PC-9 (cell line): ENCODE results near the gene CRAMP1. TPM values are rescaled to one million over a fixed set of nuclear protein-coding genes. Genes with fewer than 3 reads are reported as not detected.

Experiments used
- BruUV-seq: library from RNA; stranded (reverse); fragments of 400-500 nt; replicated peaks from 2 replicates; lab custom pipeline; 2021; lab: Mats Ljungman, UMichigan
- CTCF ChIA-PET: fragments of 300-600 bp; sonication (Branson Sonifier 250); formaldehyde crosslinking; loops from one replicate; lab custom pipeline; 2022; ENCODE audit warnings: antibody characterized with exemption; lab: Charles Lee
- POLR2A ChIA-PET: fragments of 300-600 bp; sonication (Branson Sonifier 250); formaldehyde crosslinking; loops from one replicate; lab custom pipeline; 2022; ENCODE audit warnings: antibody characterized with exemption; ENCODE audit not compliant: unreplicated experiment; lab: Charles Lee
- DNase-seq, 2 experiments: peaks; one replicate each; pipeline versions ENCODE4 v3.0.0 to v3.0.0-alpha.2; 2015 to 2022; ENCODE audit warnings: mixed read lengths in 1 of 2
- H2AFZ ChIP-seq: fragments of 200-600 bp; sonication (generic); 2 replicates; pipeline ENCODE4 v1.8.1; 2017; ENCODE audit warnings: antibody characterized with exemption
- H3F3A ChIP-seq: fragments of 200-600 bp; sonication (generic); 2 replicates; pipeline ENCODE4 v1.8.1; 2017; ENCODE audit warnings: antibody characterized with exemption, mild to moderate bottlenecking, low read depth; ENCODE audit not compliant: insufficient read depth
- H3K27ac ChIP-seq: fragments of 200-600 bp; sonication (generic); 2 replicates; pipeline ENCODE4 v1.6.1; 2016; ENCODE audit warnings: mixed run types
- H3K27me3 ChIP-seq: fragments of 200-600 bp; sonication (generic); 2 replicates; pipeline ENCODE4 v1.6.1; 2016; ENCODE audit warnings: low read depth, mixed run types; ENCODE audit not compliant: insufficient read depth
- H3K36me3 ChIP-seq: fragments of 200-600 bp; sonication (generic); 2 replicates; pipeline ENCODE4 v1.6.1; 2016; ENCODE audit warnings: low read depth, mixed run types
- H3K4me1 ChIP-seq: fragments of 200-600 bp; sonication (generic); replicated peaks from 2 replicates; pipeline ENCODE4 v1.6.1; 2016; ENCODE audit warnings: mixed run types; ENCODE audit not compliant: insufficient read depth
- H3K4me2 ChIP-seq: fragments of 200-600 bp; sonication (generic); 2 replicates; pipeline ENCODE4 v1.6.1; 2017; ENCODE audit warnings: mixed run types
- H3K4me3 ChIP-seq: fragments of 200-600 bp; sonication (generic); 2 replicates; pipeline ENCODE4 v1.6.1; 2016; ENCODE audit warnings: mixed run types
- H3K79me2 ChIP-seq: fragments of 200-600 bp; sonication (generic); 2 replicates; pipeline ENCODE4 v1.6.1; 2017; ENCODE audit warnings: low read depth, mixed run types
- H3K9me2 ChIP-seq: fragments of 200-600 bp; sonication (generic); 2 replicates; pipeline ENCODE4 v1.8.1; 2017; ENCODE audit warnings: mild to moderate bottlenecking; ENCODE audit not compliant: insufficient read depth
- H3K9me3 ChIP-seq: fragments of 200-600 bp; sonication (generic); 2 replicates; pipeline ENCODE4 v1.8.1; 2016; ENCODE audit warnings: low read depth; ENCODE audit not compliant: insufficient read depth
- H4K20me1 ChIP-seq: fragments of 200-600 bp; sonication (generic); 2 replicates; pipeline ENCODE4 v1.8.1; 2017; ENCODE audit not compliant: insufficient read depth
- EZH2 ChIP-seq: fragments of 200-600 bp; sonication (generic); IDR thresholded peaks from 2 replicates; pipeline ENCODE4 v1.8.0; 2017; ENCODE audit warnings: antibody characterized with exemption, low read depth
- intact Hi-C: fragments of 100-400 bp; cut with micrococcal nuclease; formaldehyde crosslinking; loops from one replicate; pipeline ENCODE4 v1.10.0; 2022; ENCODE audit not compliant: unreplicated experiment
- total RNA-seq: library from RNA; stranded (reverse); gene quantifications from 2 replicates; pipeline ENCODE4 v1.2.3, GENCODE V29; 2021
- TF ChIP-seq, protein P1 (sequence below): fragments of 200-600 bp; sonication (generic); conservative IDR thresholded peaks from 2 replicates; pipeline ENCODE4 v1.6.1; 2017; ENCODE audit warnings: mixed run types, antibody characterized with exemption, mild to moderate bottlenecking, moderate library complexity

The CRAMP1 gene
- total RNA-seq, 1 experiment from 2014 or later, result 22.7 TPM

DNA sequence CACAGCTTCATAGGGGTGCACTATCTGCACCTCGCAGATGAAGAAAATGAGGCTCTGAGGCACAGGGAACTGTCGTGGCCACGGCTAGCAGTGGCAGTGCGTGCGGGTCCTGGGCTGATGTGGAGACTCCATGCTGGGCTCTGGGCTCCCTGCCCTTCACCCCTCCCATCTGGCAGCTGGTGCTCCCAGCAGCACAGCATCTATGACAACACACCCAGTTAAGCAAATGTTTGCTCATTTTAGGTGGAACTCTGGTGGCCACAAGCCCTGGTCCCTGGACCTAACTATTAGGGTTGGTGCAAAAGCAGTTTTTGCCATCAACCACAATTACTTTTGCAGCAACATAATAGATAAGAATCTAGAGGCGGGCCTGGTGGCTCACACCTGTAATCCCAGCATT, 31.2 kb upstream of the CRAMP1 start:
- no peaks in the 10 kb centered on the region for H3K27me3 ChIP-seq
- intact Hi-C loops, result no loop called here
- no peaks in the 10 kb centered on the region for H3K9me2 ChIP-seq
- POLR2A ChIA-PET, result no interaction called here
- no peaks in the 10 kb centered on the region for H3K36me3 ChIP-seq
- no peak for DNase-seq
- no peak overlapping the region for H3K4me3 ChIP-seq
- CTCF ChIA-PET, result no interaction called here
- H3K27ac ChIP-seq, result no peak overlapping the region
- no peaks in the 10 kb centered on the region for H3K79me2 ChIP-seq
- H3K4me1 ChIP-seq, result no peaks in the 10 kb centered on the region
- H3K4me2 ChIP-seq, result no peak overlapping the region
- no peak overlapping the region for H2AFZ ChIP-seq
- H3K9me3 ChIP-seq, result no peaks in the 10 kb centered on the region
- TF ChIP-seq EZH2, result no peak
- TF ChIP-seq, protein P1, sequence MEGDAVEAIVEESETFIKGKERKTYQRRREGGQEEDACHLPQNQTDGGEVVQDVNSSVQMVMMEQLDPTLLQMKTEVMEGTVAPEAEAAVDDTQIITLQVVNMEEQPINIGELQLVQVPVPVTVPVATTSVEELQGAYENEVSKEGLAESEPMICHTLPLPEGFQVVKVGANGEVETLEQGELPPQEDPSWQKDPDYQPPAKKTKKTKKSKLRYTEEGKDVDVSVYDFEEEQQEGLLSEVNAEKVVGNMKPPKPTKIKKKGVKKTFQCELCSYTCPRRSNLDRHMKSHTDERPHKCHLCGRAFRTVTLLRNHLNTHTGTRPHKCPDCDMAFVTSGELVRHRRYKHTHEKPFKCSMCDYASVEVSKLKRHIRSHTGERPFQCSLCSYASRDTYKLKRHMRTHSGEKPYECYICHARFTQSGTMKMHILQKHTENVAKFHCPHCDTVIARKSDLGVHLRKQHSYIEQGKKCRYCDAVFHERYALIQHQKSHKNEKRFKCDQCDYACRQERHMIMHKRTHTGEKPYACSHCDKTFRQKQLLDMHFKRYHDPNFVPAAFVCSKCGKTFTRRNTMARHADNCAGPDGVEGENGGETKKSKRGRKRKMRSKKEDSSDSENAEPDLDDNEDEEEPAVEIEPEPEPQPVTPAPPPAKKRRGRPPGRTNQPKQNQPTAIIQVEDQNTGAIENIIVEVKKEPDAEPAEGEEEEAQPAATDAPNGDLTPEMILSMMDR, result no peak
- H4K20me1 ChIP-seq, result no peaks in the 10 kb centered on the region
- H3F3A ChIP-seq, result no peaks in the 10 kb centered on the region
- no TSS peak for BruUV-seq

DNA sequence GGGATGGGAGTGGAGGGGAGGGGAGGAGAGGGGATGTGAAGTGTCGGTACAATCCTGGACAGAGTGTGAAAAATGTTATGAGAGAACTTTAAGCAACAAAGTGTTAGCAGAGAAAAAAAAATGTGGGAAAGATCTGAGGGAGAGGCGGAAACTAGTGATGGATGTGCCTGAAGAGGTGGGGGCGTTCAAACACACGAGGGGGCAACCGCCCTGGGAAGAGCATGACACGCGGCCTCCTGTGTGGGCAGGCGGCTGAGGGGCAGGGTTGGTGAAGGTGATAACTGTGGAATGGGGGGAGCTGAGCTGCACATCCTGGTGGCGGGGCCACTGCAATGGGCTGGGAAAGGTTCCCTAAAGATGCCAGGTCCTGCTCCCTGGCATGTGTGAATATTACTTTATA, 30.4 kb upstream of the CRAMP1 start:
- H4K20me1 ChIP-seq, result no peaks in the 10 kb centered on the region
- no peaks in the 10 kb centered on the region for H3K9me3 ChIP-seq
- POLR2A ChIA-PET, result no interaction called here
- intact Hi-C loops, result no loop called here
- H3K4me1 ChIP-seq, result no peaks in the 10 kb centered on the region
- no peaks in the 10 kb centered on the region for H3K79me2 ChIP-seq
- TF ChIP-seq, protein P1, result no peak
- no peak for TF ChIP-seq EZH2
- H3F3A ChIP-seq, result no peaks in the 10 kb centered on the region
- DNase-seq, result no peak
- no peak overlapping the region for H3K27ac ChIP-seq
- no peaks in the 10 kb centered on the region for H3K36me3 ChIP-seq
- no peaks in the 10 kb centered on the region for H3K27me3 ChIP-seq
- H3K9me2 ChIP-seq, result no peaks in the 10 kb centered on the region
- no peak overlapping the region for H3K4me3 ChIP-seq
- no peak overlapping the region for H2AFZ ChIP-seq
- BruUV-seq, result no TSS peak
- CTCF ChIA-PET, result no interaction called here
- no peak overlapping the region for H3K4me2 ChIP-seq

DNA sequence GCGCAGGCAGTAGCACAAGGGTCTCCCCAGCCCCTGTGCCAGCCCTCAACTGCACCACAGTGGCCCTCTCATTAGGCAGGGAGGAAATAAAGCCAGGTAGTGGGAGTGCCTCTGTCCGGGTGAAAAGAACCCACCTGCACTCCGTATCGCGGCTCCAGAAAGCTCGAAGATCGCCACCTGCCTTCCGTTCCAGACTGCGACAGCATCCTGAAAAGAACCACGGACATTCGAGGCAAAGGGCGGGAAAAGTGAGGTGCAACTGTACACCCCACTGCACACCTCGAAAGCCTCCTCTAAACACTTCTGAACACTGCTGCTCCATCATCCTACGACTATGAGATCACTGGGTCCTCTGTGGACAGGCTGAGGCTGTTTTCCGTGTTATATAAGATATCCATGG, 29.0 kb upstream of the CRAMP1 start:
- Histone ChIP-seq H3K9me2 (no peaks in the 10 kb centered on the region), H3K27ac (no peak overlapping the region), H4K20me1 (no peaks in the 10 kb centered on the region), H3K36me3 (no peaks in the 10 kb centered on the region), H3K9me3 (no peaks in the 10 kb centered on the region), H3K4me3 (no peak overlapping the region), H2AFZ (no peak overlapping the region), H3K4me2 (no peak overlapping the region), H3K79me2 (no peaks in the 10 kb centered on the region), H3F3A (no peaks in the 10 kb centered on the region), H3K27me3 (no peaks in the 10 kb centered on the region), H3K4me1 (no peaks in the 10 kb centered on the region)
- POLR2A ChIA-PET, result no interaction called here
- intact Hi-C loops, result no loop called here
- CTCF ChIA-PET, result no interaction called here
- no peak for TF ChIP-seq EZH2
- TF ChIP-seq, protein P1, result no peak
- no peak for DNase-seq
- BruUV-seq, result no TSS peak
